ENCODE measurements around the gene CACNA1C.

Gene CACNA1C

GRCh38 chr12:2501464-2502191 is 448.8 kb downstream of the CACNA1C start:
- no peak for DNase-seq

GRCh38 chr12:2503036-2503435 is 450.2 kb downstream of the CACNA1C start:
- DNase-seq, result no peak

- no peak for DNase-seq
These were observed 451.0 kb downstream of the CACNA1C start for GRCh38 chr12:2503762-2504161.

- DNase-seq, result no peak
These were observed 451.8 kb downstream of the CACNA1C start for GRCh38 chr12:2504577-2504976.

- no peak for DNase-seq
These were observed 455.0 kb downstream of the CACNA1C start for GRCh38 chr12:2507814-2508213.

- DNase-seq, result no peak
These were observed 456.4 kb downstream of the CACNA1C start for GRCh38 chr12:2509137-2509536.

GRCh38 chr12:2510045-2510444 is 457.3 kb downstream of the CACNA1C start:
- no peak for DNase-seq

GRCh38 chr12:2513141-2514037 is 460.6 kb downstream of the CACNA1C start:
- DNase-seq, result no peak

- DNase-seq, result no peak
These were observed 461.2 kb downstream of the CACNA1C start for GRCh38 chr12:2514038-2514340.

GRCh38 chr12:2520722-2521246 is 468.0 kb downstream of the CACNA1C start:
- DNase-seq, result no peak

GRCh38 chr12:2523317-2523716 is 470.5 kb downstream of the CACNA1C start:
- DNase-seq, result no peak

GRCh38 chr12:2523844-2524243 is 471.1 kb downstream of the CACNA1C start:
- DNase-seq, result no peak

GRCh38 chr12:2526371-2526770 is 473.6 kb downstream of the CACNA1C start:
- DNase-seq, result no peak

GRCh38 chr12:2528001-2528400 is 475.2 kb downstream of the CACNA1C start:
- no peak for DNase-seq

- no peak for DNase-seq
These were observed 477.0 kb downstream of the CACNA1C start for GRCh38 chr12:2529807-2530206.

- DNase-seq, result no peak
These were observed 478.6 kb downstream of the CACNA1C start for GRCh38 chr12:2531371-2531770.

- DNase-seq, result no peak
These were observed 480.2 kb downstream of the CACNA1C start for GRCh38 chr12:2533036-2533435.

- no peak for DNase-seq
These were observed 482.9 kb downstream of the CACNA1C start for GRCh38 chr12:2535583-2536204.

- DNase-seq, result no peak
These were observed 483.9 kb downstream of the CACNA1C start for GRCh38 chr12:2536724-2537123.

- no peak for DNase-seq
These were observed 485.2 kb downstream of the CACNA1C start for GRCh38 chr12:2537868-2538541.

GRCh38 chr12:2539938-2540337 is 487.2 kb downstream of the CACNA1C start:
- DNase-seq, result no peak

- no peak for DNase-seq
These were observed 487.8 kb downstream of the CACNA1C start for GRCh38 chr12:2540535-2540941.

GRCh38 chr12:2541631-2542204 is 488.9 kb downstream of the CACNA1C start:
- DNase-seq, result no peak
